SK-N-MC (cell line): ENCODE data around the gene ZNF771.

Source experiments
- FOXP2 ChIP-seq: optimal IDR thresholded peaks from 2 replicates; pipeline ENCODE3; 2011; ENCODE audit warnings: mild to moderate bottlenecking, moderate library complexity; ENCODE audit not compliant: insufficient read depth; ENCODE audit errors: extremely low read length, control extremely low read depth
- POLR2AphosphoS5 ChIP-seq: IDR thresholded peaks from 2 replicates; pipeline ENCODE4 v1.6.1; 2012; ENCODE audit warnings: mild to moderate bottlenecking, low read depth, low read length, borderline replicate concordance

DNA sequence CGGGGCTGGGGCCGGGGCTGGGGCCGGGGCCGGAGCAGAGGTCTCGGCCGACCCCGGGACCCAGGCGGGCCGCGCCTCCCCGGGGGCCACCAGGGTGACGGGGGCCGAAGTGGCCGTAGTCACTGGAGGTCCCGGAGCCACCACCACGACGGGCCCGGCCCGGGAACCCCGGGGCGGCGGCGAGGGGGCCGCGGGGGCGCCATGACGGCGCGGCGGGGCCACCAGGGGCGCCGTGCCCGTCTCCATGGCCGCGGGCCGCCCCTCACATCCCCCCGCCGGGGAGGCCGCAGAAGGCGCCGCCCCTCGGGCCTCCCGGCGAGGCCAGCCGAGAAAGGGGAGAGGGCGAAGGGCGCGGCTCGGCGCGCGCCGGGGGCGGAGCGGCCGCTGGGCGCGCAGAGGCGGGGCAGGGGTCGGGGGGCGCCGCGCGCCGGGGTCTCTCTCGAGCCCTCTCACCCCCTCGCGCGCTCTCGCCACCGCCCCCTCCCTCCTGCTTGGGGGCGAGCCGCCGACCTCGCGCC lies 37.4 kb upstream of the ZNF771 start:
- TF ChIP-seq POLR2AphosphoS5, result 0 out of 2 replicates have a peak, but pooled peaks have one; percentile 17
- no peak for TF ChIP-seq FOXP2
